Sigmoid colon (tissue), 3 donors: Measurements from ENCODE around the gene ITIH4.

Experiments used
- CTCF ChIP-seq, 4 experiments: fragments of 450-650 bp in 3 of 4; fragments of 200-600 bp in 1 of 4; IDR thresholded peaks; one replicate each; pipeline ENCODE4 v1.5.1; 2016 to 2019; ENCODE audit warnings: antibody characterized with exemption in 4 of 4, mild to moderate bottlenecking in 3 of 4, moderate library complexity in 2 of 4
- POLR2A ChIP-seq, 2 donors: fragments of 450-650 bp; IDR thresholded peaks; one replicate each; pipeline ENCODE4 v1.6.1; 2016; ENCODE audit warnings: antibody characterized with exemption in 2 of 2, mild to moderate bottlenecking in 2 of 2, moderate library complexity in 2 of 2

GRCh38 chr3:52838561-52839267 is 8.2 kb upstream of the ITIH4 start:
- no peak for TF ChIP-seq CTCF (IDR thresholded peaks at IDR 0.05)
- no peak for TF ChIP-seq POLR2A (IDR thresholded peaks at IDR 0.05)
